ENCODE measurements around the gene PDHA1. TPM values are rescaled to one million over a fixed set of nuclear protein-coding genes. Genes with fewer than 3 reads are reported as not detected.

PDHA1 gene
- total and polyA plus RNA-seq, 9 of the 15 experiments (the other 6 are each of a cell fraction or from before 2014, with no cell fraction given): 352 to 882 (median 446) TPM

GRCh38 chrX:19343535-19344408 lies at the start of gene PDHA1 (continued):
- TF ChIP-seq KHSRP (IDR thresholded peaks at IDR 0.05): peak; percentile 81
- TF ChIP-seq ESRRA (IDR thresholded peaks at IDR 0.05; ENCODE audit: borderline replicate concordance, low read depth): peak; percentile 94
- no peak for TF ChIP-seq HSF4 (CRISPR knock-in tag; IDR thresholded peaks at IDR 0.05; ENCODE audit: borderline replicate concordance)
- TF ChIP-seq ASH1L (IDR thresholded peaks at IDR 0.05; ENCODE audit: borderline replicate concordance, low read depth, partially characterized antibody): no peak
- peak; percentile 67; the same call in 1 of the 2 replicates for TF ChIP-seq SAFB (IDR thresholded peaks at IDR 0.05; ENCODE audit: borderline replicate concordance, low read depth, low read length)
- no peak for TF ChIP-seq KDM1A (IDR thresholded peaks at IDR 0.05)
- peak; percentile 76; the same call in 1 of the 2 replicates for TF ChIP-seq MBD2 (IDR thresholded peaks at IDR 0.05; ENCODE audit: borderline replicate concordance, low read depth)
- TF ChIP-seq NRF1 (conservative IDR thresholded peaks at IDR 0.05 in 1 of 2, IDR thresholded peaks at IDR 0.05 in 1 of 2): peak; percentile 91 to 93
- peak; percentile 94 for TF ChIP-seq EGR1 (conservative IDR thresholded peaks at IDR 0.05)
- TF ChIP-seq SMAD1 (IDR thresholded peaks at IDR 0.05; ENCODE audit: low read depth, low read length, partially characterized antibody): peak; percentile 35
- TF ChIP-seq CSDE1 (IDR thresholded peaks at IDR 0.05): peak in 1 of 2 experiments; percentile 52; a peak in 1 of 4 replicates
- peak; percentile 97 for TF ChIP-seq C11orf30 (IDR thresholded peaks at IDR 0.05; ENCODE audit: low read depth)
- peak; percentile 17 for TF ChIP-seq SAP30 (IDR thresholded peaks at IDR 0.05; ENCODE audit: borderline replicate concordance, insufficient read depth, low read depth, low read length, poor library complexity, severe bottlenecking)
- peak; percentile 58; the same call in 1 of the 2 replicates for TF ChIP-seq PML (IDR thresholded peaks at IDR 0.05; ENCODE audit: low read length)
- no peak for TF ChIP-seq CHD7 (IDR thresholded peaks at IDR 0.05; ENCODE audit: low read depth, low read length)
- peak; percentile 44 for TF ChIP-seq SP2 (IDR thresholded peaks at IDR 0.05; ENCODE audit: extremely low read depth, low read depth, low read length, poor library complexity, severe bottlenecking)
- TF ChIP-seq KDM5B (IDR thresholded peaks at IDR 0.05; ENCODE audit: insufficient replicate concordance, low read depth, low read length): peak; percentile 78

Data from K562 (cell line).